ENCODE results near the gene CDKAL1.
"Not testable (repeated sequence)": the region's sequence is repeated elsewhere in the genome, so short reads cannot be mapped to it uniquely, and the experiment has no call there.

CDKAL1 gene

DNA sequence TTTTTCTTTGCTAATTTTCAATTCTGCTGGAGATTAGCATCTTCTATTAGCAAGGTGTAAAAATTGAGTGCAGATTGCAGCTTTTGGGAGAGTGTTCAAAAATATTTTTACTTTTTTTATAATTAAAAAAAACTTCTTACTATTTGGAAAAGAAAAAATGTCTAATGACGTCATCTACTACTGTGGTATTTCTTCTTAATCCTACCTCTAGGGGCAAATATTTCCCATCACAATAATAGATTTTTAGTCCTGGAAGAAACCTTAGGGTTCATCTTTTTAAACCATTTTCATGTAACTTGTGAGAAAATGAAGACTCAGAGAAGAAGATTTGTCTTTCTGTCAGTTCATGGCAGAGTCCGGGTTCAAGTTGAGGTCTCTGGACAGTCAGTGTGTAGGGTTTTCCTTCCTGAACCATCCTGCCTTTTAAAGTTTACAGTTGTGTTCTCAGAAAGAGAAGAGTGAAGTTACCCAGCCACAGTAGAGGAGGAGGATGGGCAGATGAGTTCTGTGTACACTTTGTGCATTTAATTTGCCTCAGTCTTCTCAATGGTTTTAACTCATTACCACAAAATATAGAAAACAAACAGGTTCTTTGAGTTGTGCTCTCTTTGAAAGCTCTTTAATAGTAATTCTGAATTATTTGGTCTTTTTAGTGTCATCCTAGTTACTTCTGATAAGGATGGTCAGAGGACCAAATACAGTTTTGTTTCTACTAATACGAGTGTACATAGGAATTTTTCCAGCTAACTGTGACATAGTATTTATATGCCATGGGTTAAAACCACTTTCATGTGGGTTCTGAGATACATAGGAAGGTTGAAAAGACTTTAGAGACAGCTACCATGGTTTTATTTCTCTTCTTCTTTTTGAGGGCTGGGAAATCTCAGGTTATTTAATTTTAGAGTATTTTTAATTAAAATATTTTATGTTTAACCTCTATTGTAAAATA, 184.7 kb downstream of the CDKAL1 start:
- TF ChIP-seq ZNF70 (CRISPR knock-in tag; IDR thresholded peaks at IDR 0.05) (no peak), BACH2 (CRISPR knock-in tag; IDR thresholded peaks at IDR 0.05; ENCODE audit: borderline replicate concordance) (no peak), ESRRG (CRISPR knock-in tag; IDR thresholded peaks at IDR 0.05) (no peak), ZFP30 (CRISPR knock-in tag; IDR thresholded peaks at IDR 0.05) (no peak), TOX (CRISPR knock-in tag; IDR thresholded peaks at IDR 0.05; ENCODE audit: borderline replicate concordance) (no peak), CSDC2 (CRISPR knock-in tag; IDR thresholded peaks at IDR 0.05) (no peak)
- ATAC-seq, result no peak

DNA sequence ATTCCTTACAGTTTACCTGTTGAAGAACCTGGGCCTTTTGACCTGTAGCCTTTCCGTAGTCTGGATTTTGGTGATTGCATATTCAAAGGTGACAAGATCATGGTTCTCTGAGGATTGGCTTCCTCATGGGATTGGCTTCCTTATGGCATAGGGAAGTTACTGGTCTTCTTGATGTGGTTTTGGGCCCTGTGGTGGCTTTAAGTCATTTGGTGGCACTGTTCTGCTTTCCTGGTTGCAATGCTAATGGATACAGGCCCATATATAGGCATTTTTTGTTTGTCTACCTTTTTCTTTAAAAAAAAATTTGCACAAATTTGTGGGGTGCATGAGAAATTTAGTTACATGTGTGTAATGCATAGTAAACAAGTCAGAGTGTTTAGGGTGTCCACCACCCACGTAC, 185.7 kb downstream of the CDKAL1 start:
- ATAC-seq, result no peak
- TF ChIP-seq SNAI2 (CRISPR knock-in tag; IDR thresholded peaks at IDR 0.05), result no peak

DNA sequence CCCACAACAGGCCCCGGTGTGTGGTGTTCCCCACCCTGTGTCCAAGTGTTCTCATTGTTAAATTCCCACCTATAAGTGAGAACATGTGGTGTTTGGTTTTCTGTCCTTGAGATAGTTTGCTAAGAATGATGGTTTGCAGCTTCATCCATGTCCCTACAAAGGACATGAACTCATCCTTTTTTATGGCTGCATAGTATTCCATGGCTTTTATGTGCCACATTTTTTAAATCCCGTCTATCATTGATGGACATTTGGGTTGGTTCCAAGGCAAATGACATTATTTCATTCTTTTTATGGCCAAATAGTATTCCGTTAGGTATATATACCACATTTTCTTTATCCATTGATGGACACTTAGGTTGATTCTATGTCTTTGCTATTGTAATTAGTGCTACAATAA, 186.9 kb downstream of the CDKAL1 start:
- ATAC-seq, result not testable (repeated sequence)

DNA sequence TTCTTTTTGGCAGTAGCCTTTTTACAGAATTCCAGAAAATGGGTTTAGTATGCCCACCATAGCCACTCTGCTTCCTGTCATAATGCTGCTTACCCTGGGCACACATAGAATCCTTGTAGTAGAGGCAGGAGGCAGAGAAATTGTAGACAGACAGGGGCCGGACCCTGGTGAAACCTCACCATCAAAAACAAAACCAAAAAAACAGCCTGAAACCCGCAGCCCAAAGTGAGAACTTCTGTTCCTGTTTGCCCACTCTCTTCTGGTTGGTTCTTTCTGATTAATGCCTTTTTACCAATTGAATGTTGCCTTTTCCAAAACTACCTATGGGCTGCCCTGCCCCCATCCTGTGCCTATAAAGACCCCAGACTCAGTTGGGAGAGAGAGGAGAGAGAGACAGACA, 188.2 kb downstream of the CDKAL1 start:
- no peak for ATAC-seq
- TF ChIP-seq, protein P1, sequence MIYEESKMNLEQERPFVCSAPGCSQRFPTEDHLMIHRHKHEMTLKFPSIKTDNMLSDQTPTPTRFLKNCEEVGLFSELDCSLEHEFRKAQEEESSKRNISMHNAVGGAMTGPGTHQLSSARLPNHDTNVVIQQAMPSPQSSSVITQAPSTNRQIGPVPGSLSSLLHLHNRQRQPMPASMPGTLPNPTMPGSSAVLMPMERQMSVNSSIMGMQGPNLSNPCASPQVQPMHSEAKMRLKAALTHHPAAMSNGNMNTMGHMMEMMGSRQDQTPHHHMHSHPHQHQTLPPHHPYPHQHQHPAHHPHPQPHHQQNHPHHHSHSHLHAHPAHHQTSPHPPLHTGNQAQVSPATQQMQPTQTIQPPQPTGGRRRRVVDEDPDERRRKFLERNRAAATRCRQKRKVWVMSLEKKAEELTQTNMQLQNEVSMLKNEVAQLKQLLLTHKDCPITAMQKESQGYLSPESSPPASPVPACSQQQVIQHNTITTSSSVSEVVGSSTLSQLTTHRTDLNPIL (CRISPR knock-in tag; IDR thresholded peaks at IDR 0.05; ENCODE audit: low read depth), result no peak
- TF ChIP-seq PPARA (CRISPR knock-in tag; IDR thresholded peaks at IDR 0.05; ENCODE audit: borderline replicate concordance) (no peak), RARB (CRISPR knock-in tag; IDR thresholded peaks at IDR 0.05) (no peak), TOX (CRISPR knock-in tag; IDR thresholded peaks at IDR 0.05; ENCODE audit: borderline replicate concordance) (no peak), ZNF70 (CRISPR knock-in tag; IDR thresholded peaks at IDR 0.05) (no peak), GLIS3 (CRISPR knock-in tag; IDR thresholded peaks at IDR 0.05) (no peak), CSDC2 (CRISPR knock-in tag; IDR thresholded peaks at IDR 0.05) (no peak)
- TF ChIP-seq, protein P2, sequence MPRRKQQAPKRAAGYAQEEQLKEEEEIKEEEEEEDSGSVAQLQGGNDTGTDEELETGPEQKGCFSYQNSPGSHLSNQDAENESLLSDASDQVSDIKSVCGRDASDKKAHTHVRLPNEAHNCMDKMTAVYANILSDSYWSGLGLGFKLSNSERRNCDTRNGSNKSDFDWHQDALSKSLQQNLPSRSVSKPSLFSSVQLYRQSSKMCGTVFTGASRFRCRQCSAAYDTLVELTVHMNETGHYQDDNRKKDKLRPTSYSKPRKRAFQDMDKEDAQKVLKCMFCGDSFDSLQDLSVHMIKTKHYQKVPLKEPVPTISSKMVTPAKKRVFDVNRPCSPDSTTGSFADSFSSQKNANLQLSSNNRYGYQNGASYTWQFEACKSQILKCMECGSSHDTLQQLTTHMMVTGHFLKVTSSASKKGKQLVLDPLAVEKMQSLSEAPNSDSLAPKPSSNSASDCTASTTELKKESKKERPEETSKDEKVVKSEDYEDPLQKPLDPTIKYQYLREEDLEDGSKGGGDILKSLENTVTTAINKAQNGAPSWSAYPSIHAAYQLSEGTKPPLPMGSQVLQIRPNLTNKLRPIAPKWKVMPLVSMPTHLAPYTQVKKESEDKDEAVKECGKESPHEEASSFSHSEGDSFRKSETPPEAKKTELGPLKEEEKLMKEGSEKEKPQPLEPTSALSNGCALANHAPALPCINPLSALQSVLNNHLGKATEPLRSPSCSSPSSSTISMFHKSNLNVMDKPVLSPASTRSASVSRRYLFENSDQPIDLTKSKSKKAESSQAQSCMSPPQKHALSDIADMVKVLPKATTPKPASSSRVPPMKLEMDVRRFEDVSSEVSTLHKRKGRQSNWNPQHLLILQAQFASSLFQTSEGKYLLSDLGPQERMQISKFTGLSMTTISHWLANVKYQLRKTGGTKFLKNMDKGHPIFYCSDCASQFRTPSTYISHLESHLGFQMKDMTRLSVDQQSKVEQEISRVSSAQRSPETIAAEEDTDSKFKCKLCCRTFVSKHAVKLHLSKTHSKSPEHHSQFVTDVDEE (CRISPR knock-in tag; IDR thresholded peaks at IDR 0.05), result no peak

DNA sequence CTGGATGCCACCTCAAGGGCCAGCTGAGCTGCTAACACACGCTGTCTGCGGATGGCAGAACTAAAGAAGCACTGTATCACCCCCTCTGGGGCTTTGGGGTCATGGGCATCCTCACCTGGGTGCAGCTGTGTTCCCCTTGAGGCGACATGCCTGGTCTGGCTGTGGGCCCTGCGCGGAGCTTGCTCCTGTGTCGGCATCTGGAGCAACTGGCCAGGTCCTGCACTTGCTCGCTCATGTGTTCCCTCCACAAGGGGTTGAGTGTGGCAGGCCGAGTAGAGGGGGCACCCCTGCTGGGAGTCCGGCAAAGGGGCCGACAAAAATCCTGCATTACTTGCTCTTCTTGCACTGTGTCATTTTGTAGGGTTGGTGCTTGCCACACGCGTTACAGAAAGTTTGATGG, 189.0 kb downstream of the CDKAL1 start:
- no peak for ATAC-seq

More for the DNA sequence above, 189.0 kb downstream of the CDKAL1 start:
- TF ChIP-seq, protein P1 (CRISPR knock-in tag; IDR thresholded peaks at IDR 0.05; ENCODE audit: low read depth), result no peak
- TF ChIP-seq ZC3H10 (CRISPR knock-in tag; IDR thresholded peaks at IDR 0.05), result no peak
- TF ChIP-seq, protein P2 (CRISPR knock-in tag; IDR thresholded peaks at IDR 0.05), result no peak
- TF ChIP-seq ZNF70 (CRISPR knock-in tag; IDR thresholded peaks at IDR 0.05), result no peak
- TF ChIP-seq ISL1 (CRISPR knock-in tag; IDR thresholded peaks at IDR 0.05), result no peak
- no peak for TF ChIP-seq SNAI2 (CRISPR knock-in tag; IDR thresholded peaks at IDR 0.05)
- no peak for TF ChIP-seq CSDC2 (CRISPR knock-in tag; IDR thresholded peaks at IDR 0.05)
- no peak for TF ChIP-seq ZNF8 (CRISPR knock-in tag; IDR thresholded peaks at IDR 0.05)

All from SK-N-SH treated with all-trans-retinoic acid at 6 μM for 48 hours (cell line).